A549 (cell line): ENCODE data around the gene TUBA3C.

ENCODE experiments used
- HEYL ChIP-seq: fragments of 250-450 bp; sonication (Bioruptor Pico); IDR thresholded peaks from 2 replicates; pipeline ENCODE4 v1.8.0; 2021; ENCODE audit warnings: mild to moderate bottlenecking, moderate library complexity
- MYC ChIP-seq: IDR thresholded peaks from 2 replicates; pipeline ENCODE4 v1.6.1; 2012; ENCODE audit warnings: mild to moderate bottlenecking, inconsistent platforms, low read length, improper control_type of control experiment, borderline replicate concordance
- POLR2A ChIP-seq: IDR thresholded peaks from 2 replicates; pipeline ENCODE4 v1.6.1; 2012; ENCODE audit warnings: mild to moderate bottlenecking, low read length
- TF ChIP-seq, protein P1 (sequence below): IDR thresholded peaks from 2 replicates; pipeline ENCODE4 v1.6.1; 2012

DNA sequence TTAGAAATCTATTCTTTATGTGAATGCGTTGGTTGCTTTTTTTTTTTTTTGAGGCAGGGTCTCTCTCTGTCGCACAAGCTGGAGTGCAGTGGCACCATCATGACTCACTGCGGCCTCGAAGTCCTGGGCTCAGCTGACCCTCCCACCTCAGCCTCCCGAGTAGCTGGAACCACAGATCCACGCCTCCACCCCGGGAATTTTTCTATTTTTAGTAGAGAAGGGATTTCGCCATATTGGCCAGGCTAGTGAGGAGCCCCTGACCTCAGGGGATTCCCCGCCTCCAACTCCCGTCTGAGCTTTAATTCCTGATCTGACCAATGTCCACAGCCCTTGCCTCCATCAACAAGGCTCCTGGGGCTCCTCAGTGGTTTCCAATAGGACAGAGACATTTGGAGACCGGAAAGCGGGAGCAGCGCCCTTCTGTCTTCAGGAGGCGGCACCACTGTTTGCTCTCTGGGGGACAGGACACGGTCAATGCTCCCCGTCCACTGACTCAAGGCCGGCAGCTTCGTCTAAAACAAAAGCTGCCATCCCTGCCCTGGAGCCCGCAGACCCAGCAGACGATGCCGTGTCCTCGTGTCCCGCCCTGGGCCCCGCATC lies 503 bp downstream of the TUBA3C start:
- TF ChIP-seq, protein P1, sequence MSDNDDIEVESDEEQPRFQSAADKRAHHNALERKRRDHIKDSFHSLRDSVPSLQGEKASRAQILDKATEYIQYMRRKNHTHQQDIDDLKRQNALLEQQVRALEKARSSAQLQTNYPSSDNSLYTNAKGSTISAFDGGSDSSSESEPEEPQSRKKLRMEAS: no peak
- TF ChIP-seq HEYL (no peak), POLR2A (no peak), MYC (no peak)
